GM21619 (cell line): ENCODE measurements around the gene CEP164.
"Not testable (repeated sequence)": the region's sequence is repeated elsewhere in the genome, so short reads cannot be mapped to it uniquely, and the experiment has no call there.

Experiments used
- ATAC-seq: cut with Tn5 transposase; IDR thresholded peaks from one replicate; pipeline ENCODE4 v1.9.1; 2021; ENCODE audit not compliant: unreplicated experiment

The CEP164 gene

GRCh38 chr11:117392001-117392690 lies 64.5 kb downstream of the CEP164 start:
- ATAC-seq: no peak

- ATAC-seq: no peak
Observed at GRCh38 chr11:117392979-117393378, 65.3 kb downstream of the CEP164 start.

DNA sequence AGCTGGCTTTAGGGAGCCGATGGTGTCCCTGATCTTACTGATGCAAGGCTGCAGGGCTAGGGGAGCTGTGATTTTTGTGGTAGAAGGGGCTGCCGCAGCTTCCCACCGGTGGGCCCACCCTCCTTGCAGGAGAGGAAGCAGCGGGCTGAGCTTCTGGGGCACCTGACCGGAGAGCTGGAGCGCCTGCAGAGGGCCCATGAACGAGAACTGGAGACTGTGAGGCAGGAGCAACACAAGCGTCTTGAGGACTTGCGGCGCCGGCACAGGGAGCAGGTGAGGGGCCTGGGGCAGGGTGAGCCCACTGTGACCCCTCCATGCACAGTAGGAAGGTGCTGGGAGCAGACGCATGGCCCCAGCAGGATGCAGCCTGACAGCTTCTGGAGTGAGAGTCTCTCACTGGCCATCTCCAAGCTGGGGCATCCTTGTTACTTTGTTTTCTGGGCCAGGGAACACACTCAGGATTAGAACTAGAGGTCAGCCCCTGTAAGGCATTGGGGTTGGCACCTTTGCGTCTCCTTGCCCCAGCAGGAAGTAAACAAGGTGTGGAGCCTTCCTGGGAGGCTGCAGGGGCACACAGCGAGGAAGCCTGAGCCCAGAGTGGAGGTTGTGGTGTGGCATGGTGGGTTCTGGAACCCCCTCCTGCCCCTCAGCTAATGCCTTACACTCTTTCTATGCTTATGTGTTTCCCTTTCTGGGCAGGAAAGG lies 66.7 kb downstream of the CEP164 start:
- ATAC-seq: no peak

- ATAC-seq: no peak
Observed at GRCh38 chr11:117395476-117395875, 67.8 kb downstream of the CEP164 start.

GRCh38 chr11:117396970-117397369 lies 69.3 kb downstream of the CEP164 start:
- no peak for ATAC-seq

- not testable (repeated sequence) for ATAC-seq
Observed at GRCh38 chr11:117398618-117399017, 71.0 kb downstream of the CEP164 start.

DNA sequence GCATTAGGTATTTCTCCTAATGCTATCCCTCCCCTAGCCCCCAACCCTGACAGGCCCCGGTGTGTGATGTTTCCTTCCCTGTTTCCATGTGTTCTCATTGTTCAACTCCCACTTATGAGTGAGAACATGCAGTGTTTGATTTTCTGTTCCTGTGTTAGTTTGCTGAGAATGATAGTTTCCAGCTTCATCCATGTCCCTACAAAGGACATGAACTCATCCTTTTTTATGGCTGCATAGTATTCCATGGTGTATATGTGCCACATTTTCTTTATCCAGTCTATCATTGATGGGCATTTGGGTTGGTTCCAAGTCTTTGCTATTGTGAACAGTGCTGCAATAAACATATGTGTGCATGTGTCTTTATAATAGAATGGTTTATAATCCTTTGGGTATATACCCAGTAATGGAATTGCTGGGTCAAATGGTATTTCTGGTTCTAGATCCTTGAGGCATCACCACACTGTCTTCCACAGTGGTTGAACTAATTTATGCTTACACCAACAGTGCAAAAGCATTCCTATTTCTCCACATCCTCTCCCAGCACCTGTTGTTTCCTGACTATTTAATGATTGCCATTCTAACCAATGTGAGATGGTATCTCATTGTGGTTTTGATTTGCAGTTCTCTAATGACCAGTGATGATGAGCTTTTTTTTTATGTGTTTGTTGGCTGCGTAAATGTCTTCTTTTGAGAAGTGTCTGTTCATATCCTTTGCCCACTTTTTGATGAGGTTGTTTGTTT lies 71.6 kb downstream of the CEP164 start:
- not testable (repeated sequence) for ATAC-seq

- ATAC-seq: not testable (repeated sequence)
Observed at GRCh38 chr11:117405898-117406297, 78.2 kb downstream of the CEP164 start.

DNA sequence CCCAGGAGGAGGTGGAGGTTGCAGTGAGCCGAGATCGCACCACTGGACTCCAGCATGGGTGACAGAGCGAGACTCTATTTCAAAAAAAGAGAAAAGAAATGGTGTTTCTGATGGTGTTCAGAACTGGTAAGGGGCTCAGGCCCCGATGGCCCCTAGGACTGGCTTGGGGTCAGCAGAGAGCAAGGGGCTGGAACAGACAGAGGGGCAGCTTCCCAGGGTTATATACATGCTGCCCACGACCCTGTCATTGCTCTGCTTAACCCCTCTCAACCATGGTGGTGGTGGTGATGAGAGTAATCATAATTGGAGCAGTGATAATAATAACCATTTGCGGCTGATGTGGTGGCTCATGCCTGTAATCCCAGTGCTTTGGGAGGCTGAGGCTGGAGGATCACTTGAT lies 79.4 kb downstream of the CEP164 start:
- no peak for ATAC-seq

- ATAC-seq: no peak
Observed at GRCh38 chr11:117408356-117408755, 80.7 kb downstream of the CEP164 start.

DNA sequence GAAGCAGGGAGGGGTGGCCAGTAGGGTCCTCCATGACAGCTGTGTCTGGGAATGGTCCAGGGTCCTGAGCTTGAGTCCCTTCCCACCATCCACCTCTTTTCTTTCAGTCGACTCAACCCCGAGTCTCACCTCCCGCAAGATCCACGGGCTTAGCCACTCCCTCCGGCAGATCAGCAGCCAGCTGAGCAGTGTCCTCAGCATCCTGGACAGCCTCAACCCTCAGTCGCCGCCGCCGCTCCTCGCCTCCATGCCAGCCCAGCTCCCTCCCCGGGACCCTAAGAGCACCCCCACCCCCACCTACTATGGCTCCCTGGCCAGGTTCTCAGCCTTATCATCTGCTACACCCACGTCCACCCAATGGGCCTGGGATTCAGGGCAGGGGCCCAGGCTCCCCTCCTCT lies 81.9 kb downstream of the CEP164 start:
- ATAC-seq: no peak

DNA sequence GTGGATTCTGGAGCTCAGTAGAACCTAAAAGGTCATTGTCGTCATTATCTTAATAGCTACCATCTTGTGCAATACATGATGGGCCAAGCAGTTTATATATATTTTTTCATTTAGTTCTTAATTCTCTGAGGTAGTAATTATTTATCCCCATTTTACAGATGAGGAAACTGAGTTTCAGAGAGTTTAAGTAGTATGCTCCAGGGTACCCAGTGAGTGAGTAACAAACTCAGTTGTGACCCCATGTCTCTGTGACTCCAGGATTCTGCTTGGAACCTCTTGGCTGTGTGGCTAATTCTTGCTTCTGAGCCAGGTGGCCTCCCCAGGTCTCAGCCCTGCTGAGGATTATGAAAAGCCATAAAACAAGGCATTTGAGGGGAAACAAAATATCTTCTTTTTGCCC lies 82.6 kb downstream of the CEP164 start:
- ATAC-seq: no peak

DNA sequence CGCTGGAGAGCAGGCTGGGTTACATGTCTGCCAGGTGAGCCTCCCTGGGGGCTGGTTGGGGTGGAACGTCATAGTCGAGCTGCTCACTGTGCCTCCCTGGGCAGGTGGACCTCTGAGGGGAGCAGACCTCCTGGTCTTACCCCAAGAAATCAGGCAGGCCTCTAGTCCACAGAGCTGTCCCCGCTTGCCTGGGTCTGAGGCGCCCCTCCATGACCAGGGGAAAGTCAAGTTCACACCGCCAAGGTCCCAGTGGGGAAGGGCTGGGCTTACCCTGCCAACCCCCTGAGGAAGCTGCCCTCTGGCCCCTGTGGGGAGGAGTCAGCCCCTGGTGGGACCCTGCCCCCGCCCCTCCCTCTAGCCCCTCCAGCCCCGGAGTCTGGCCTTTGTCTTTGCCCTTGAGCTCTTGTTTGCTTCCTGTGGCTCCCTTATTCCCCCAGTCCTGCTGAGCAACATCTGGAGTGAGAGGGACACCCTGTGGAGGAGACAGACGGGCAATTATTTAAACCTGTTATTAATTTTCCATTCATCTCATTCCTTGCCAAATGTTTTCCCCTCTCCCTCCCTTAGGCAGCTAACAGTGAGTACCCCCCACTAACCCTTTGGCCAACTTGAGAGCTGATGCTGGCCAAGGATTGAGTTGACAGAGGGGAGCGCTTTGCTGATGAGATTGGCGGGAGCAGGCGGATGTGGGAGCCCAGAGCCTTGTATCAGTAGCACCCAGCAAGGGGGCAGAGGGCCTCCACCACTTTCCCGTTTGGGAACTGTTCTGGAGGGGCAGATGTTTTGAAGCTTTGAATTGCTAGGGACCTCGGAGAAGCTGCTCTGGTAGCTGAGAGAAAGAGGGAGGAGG lies 83.4 kb downstream of the CEP164 start:
- ATAC-seq: no peak

DNA sequence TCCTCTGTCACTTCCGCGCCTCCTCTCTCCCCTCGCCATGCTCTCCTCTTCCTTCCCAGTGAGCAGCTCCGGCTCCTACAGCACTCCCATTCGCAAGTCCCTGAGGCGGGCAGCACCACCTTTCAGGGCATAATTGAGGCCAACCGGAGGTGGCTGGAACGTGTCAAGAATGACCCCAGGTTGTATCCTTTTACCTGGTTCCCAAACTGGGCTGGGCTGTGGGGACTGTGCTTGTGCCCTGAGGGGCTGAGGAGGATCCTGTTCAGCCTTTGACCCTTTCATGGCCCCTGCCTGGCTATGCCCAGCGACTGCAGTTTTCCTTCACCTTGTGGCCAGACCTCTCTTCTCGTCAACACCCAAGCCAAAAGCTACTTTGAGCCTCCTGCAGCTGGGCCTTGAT lies 84.1 kb downstream of the CEP164 start:
- no peak for ATAC-seq

- no peak for ATAC-seq
Observed at GRCh38 chr11:117412176-117412575, 84.5 kb downstream of the CEP164 start.

DNA sequence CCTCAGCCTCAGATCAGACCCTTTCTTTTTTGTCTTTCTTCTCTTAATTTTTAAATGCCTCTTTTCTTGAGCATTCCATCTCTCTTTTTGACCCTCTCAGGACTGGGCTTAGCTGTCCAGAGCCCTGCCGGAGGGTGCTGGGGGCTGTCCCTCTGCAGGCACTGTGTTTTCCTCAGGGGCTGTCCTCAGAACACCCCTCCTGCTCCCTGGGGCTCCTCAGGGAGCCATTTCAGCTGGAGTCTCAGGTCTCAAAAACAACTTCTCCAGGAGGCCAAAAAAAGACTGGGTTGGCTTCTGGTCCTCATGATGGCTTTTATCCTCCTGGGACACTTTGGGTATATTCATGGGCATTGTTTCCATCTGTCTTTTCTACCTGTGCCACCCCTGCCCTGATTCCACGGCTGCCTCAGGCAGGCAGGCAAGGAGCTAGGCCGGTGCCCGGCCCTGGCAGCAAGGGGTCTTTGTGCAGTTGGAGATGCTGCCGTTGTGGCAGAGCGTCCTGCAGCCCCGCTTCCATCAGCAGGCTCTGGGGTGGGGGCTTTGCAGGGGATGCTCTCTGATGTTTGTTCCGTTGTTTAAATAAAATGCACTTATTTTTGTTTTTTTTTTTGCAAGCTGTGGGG lies 85.1 kb downstream of the CEP164 start:
- no peak for ATAC-seq

DNA sequence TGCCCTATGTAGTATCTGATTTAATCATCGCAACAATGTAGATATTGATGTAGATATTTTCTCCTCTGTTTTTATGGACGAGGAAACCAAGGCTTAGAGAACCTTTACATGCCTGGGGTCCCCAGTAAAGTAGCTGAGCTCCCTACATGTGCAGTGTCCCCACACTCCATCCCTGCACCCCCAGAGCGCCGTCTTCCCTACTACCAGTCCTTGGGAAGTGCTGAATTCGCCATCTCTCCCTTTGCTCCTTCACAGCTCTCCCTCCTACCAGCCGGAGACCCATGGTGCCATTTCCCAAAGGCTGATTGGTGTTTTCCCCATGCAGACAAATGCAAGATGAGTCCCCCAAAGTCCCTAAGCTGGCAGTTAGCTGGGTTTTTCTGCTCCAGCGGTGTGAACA lies 86.0 kb downstream of the CEP164 start:
- ATAC-seq: no peak

DNA sequence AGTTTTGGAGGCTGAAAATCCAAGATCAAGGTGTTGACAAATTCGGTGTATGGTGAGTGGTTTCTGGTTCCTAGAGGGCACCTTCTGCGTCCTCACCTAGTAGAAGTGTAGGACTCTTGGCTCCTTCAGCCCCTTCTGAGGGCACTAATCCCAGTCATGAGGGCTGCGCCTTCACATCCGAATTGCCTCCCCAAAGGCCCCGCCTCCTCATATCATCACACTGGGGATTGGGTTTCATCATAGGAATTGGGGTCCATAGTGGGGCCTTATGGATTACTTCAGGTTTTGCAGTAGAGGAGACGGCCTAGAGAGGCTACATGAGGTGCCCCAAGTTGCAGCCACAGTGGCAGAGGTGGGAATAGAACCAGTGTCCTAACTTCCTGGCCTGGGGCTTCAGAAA lies 87.1 kb downstream of the CEP164 start:
- ATAC-seq: no peak

- ATAC-seq: no peak
Observed at GRCh38 chr11:117415358-117415896, 87.8 kb downstream of the CEP164 start.

GRCh38 chr11:117417342-117417741 lies 89.7 kb downstream of the CEP164 start:
- no peak for ATAC-seq
